ENCODE data around the gene PITHD1.

Gene PITHD1

DNA sequence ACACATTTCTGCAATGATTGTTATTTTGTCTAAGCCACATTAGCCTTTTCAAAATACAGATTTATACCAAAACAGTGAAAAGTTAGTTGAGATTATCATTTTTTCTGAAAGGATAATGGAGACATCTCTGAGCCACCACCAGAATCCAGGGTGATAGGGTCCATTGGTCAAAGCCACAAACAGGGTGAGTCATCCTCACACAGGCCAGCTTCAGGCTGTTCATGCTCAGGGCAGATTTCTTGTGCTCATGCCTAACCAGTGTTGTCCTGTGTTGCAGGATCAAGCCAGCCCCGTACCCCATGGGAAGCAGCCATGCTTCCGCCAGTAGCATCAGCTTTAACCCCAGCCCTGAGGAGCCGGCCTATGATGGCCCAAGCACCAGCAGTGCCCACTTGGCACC, 21.5 kb upstream of the PITHD1 start:
- Histone ChIP-seq H3K79me2 (ENCODE audit: insufficient read depth, low read length) (no peaks in the 10 kb centered on the region), H3K4me2 (ENCODE audit: low read length) (no peak overlapping the region), H3F3A (ENCODE audit: insufficient read depth, low read length) (peaks cover 3% of the 10 kb centered on the region; the same call in 1 of the 2 replicates), H3K27ac (ENCODE audit: low read depth, low read length, poor library complexity, severe bottlenecking) (no peak overlapping the region), H3K9me3 (ENCODE audit: low read length) (no peaks in the 10 kb centered on the region), H3K4me1 (ENCODE audit: insufficient read depth, low read length, severe bottlenecking) (no peaks in the 10 kb centered on the region), H4K20me1 (ENCODE audit: insufficient read depth, low read length) (no peaks in the 10 kb centered on the region), H3K36me3 (ENCODE audit: insufficient read depth, low read length) (peaks cover 97% of the 10 kb centered on the region), H3K27me3 (ENCODE audit: insufficient read depth, low read length) (no peaks in the 10 kb centered on the region), H3K4me3 (ENCODE audit: low read depth, low read length, poor library complexity, severe bottlenecking) (no peak overlapping the region), H3K9me2 (ENCODE audit: low read depth, low read length) (no peaks in the 10 kb centered on the region), H2AFZ (ENCODE audit: low read length) (no peak overlapping the region), H3K9ac (ENCODE audit: low read length) (no peak overlapping the region)
- TF ChIP-seq, protein P1, sequence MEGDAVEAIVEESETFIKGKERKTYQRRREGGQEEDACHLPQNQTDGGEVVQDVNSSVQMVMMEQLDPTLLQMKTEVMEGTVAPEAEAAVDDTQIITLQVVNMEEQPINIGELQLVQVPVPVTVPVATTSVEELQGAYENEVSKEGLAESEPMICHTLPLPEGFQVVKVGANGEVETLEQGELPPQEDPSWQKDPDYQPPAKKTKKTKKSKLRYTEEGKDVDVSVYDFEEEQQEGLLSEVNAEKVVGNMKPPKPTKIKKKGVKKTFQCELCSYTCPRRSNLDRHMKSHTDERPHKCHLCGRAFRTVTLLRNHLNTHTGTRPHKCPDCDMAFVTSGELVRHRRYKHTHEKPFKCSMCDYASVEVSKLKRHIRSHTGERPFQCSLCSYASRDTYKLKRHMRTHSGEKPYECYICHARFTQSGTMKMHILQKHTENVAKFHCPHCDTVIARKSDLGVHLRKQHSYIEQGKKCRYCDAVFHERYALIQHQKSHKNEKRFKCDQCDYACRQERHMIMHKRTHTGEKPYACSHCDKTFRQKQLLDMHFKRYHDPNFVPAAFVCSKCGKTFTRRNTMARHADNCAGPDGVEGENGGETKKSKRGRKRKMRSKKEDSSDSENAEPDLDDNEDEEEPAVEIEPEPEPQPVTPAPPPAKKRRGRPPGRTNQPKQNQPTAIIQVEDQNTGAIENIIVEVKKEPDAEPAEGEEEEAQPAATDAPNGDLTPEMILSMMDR (IDR thresholded peaks at IDR 0.05; ENCODE audit: low read length): no peak
- TF ChIP-seq EZH2 (IDR thresholded peaks at IDR 0.05; ENCODE audit: borderline replicate concordance, low read length): no peak

GRCh38 chr1:23757812-23758211, 20.4 kb upstream of the PITHD1 start:
- Histone ChIP-seq H3F3A (ENCODE audit: insufficient read depth, low read length) (peaks cover 3% of the 10 kb centered on the region; the same call in 1 of the 2 replicates), H3K4me2 (ENCODE audit: low read length) (no peak overlapping the region), H3K4me3 (ENCODE audit: low read depth, low read length, poor library complexity, severe bottlenecking) (no peak overlapping the region), H3K27ac (ENCODE audit: low read depth, low read length, poor library complexity, severe bottlenecking) (no peak overlapping the region), H3K4me1 (ENCODE audit: insufficient read depth, low read length, severe bottlenecking) (no peaks in the 10 kb centered on the region), H3K36me3 (ENCODE audit: insufficient read depth, low read length) (peaks cover 97% of the 10 kb centered on the region), H3K9me2 (ENCODE audit: low read depth, low read length) (no peaks in the 10 kb centered on the region), H3K79me2 (ENCODE audit: insufficient read depth, low read length) (no peaks in the 10 kb centered on the region), H3K9ac (ENCODE audit: low read length) (no peak overlapping the region), H3K9me3 (ENCODE audit: low read length) (no peaks in the 10 kb centered on the region), H3K27me3 (ENCODE audit: insufficient read depth, low read length) (no peaks in the 10 kb centered on the region), H2AFZ (ENCODE audit: low read length) (no peak overlapping the region), H4K20me1 (ENCODE audit: insufficient read depth, low read length) (no peaks in the 10 kb centered on the region)
- TF ChIP-seq, protein P1 (IDR thresholded peaks at IDR 0.05; ENCODE audit: low read length): no peak
- no peak for TF ChIP-seq EZH2 (IDR thresholded peaks at IDR 0.05; ENCODE audit: borderline replicate concordance, low read length)

GRCh38 chr1:23759277-23759676, 18.9 kb upstream of the PITHD1 start:
- Histone ChIP-seq H3K27me3 (ENCODE audit: insufficient read depth, low read length) (no peaks in the 10 kb centered on the region), H3K79me2 (ENCODE audit: insufficient read depth, low read length) (no peaks in the 10 kb centered on the region), H3K4me3 (ENCODE audit: low read depth, low read length, poor library complexity, severe bottlenecking) (no peak overlapping the region), H3F3A (ENCODE audit: insufficient read depth, low read length) (peaks cover 3% of the 10 kb centered on the region; the same call in 1 of the 2 replicates), H3K9ac (ENCODE audit: low read length) (no peak overlapping the region), H4K20me1 (ENCODE audit: insufficient read depth, low read length) (no peaks in the 10 kb centered on the region), H3K4me1 (ENCODE audit: insufficient read depth, low read length, severe bottlenecking) (peaks cover 11% of the 10 kb centered on the region), H3K36me3 (ENCODE audit: insufficient read depth, low read length) (peaks cover 96% of the 10 kb centered on the region), H3K4me2 (ENCODE audit: low read length) (no peak overlapping the region), H3K9me2 (ENCODE audit: low read depth, low read length) (no peaks in the 10 kb centered on the region), H2AFZ (ENCODE audit: low read length) (no peak overlapping the region), H3K9me3 (ENCODE audit: low read length) (no peaks in the 10 kb centered on the region), H3K27ac (ENCODE audit: low read depth, low read length, poor library complexity, severe bottlenecking) (no peak overlapping the region)
- no peak for TF ChIP-seq EZH2 (IDR thresholded peaks at IDR 0.05; ENCODE audit: borderline replicate concordance, low read length)
- TF ChIP-seq, protein P1 (IDR thresholded peaks at IDR 0.05; ENCODE audit: low read length): no peak
